GM23248 (cell line): Measurements from ENCODE around the gene MAP3K4. TPM values are rescaled to one million over a fixed set of nuclear protein-coding genes. Genes with fewer than 3 reads are reported as not detected.
A peak's percentile ranks its signal among the peaks of the same experiment; 100 is the strongest.

Source experiments
- DNase-seq: peaks from one replicate; pipeline ENCODE4 v3.0.0-alpha.2; 2015
- H2AFZ ChIP-seq: fragments of 200-600 bp; sonication (generic); 2 replicates; pipeline ENCODE4 v1.6.1; 2016; ENCODE audit warnings: antibody characterized with exemption
- H3F3A ChIP-seq: fragments of 200-600 bp; sonication (generic); 2 replicates; pipeline ENCODE4 v1.6.1; 2016; ENCODE audit warnings: mild to moderate bottlenecking, antibody characterized with exemption, mixed run types; ENCODE audit not compliant: insufficient read depth
- H3K27ac ChIP-seq: fragments of 200-600 bp; sonication (generic); 2 replicates; pipeline ENCODE4 v1.5.1; 2016; ENCODE audit warnings: mild to moderate bottlenecking
- H3K27me3 ChIP-seq: fragments of 200-600 bp; sonication (generic); replicated peaks from 2 replicates; pipeline ENCODE4 v1.6.1; 2016; ENCODE audit warnings: mild to moderate bottlenecking; ENCODE audit not compliant: insufficient read depth
- H3K36me3 ChIP-seq: fragments of 200-600 bp; sonication (generic); 2 replicates; pipeline ENCODE4 v1.6.1; 2016; ENCODE audit warnings: low read depth, mild to moderate bottlenecking
- H3K4me1 ChIP-seq: fragments of 200-600 bp; sonication (generic); 2 replicates; pipeline ENCODE4 v1.6.1; 2016; ENCODE audit warnings: mild to moderate bottlenecking; ENCODE audit not compliant: insufficient read depth
- H3K4me2 ChIP-seq: fragments of 200-600 bp; sonication (generic); one replicate; pipeline ENCODE4 v1.6.1; 2016; ENCODE audit warnings: mild to moderate bottlenecking; ENCODE audit not compliant: unreplicated experiment
- H3K4me3 ChIP-seq: fragments of 200-600 bp; sonication (generic); 2 replicates; pipeline ENCODE4 v1.5.1; 2016; ENCODE audit warnings: mild to moderate bottlenecking
- H3K79me2 ChIP-seq: fragments of 200-600 bp; sonication (generic); 2 replicates; pipeline ENCODE4 v1.6.1; 2016; ENCODE audit warnings: mild to moderate bottlenecking; ENCODE audit not compliant: insufficient read depth
- H3K9ac ChIP-seq: fragments of 200-600 bp; sonication (generic); 2 replicates; pipeline ENCODE4 v1.6.1; 2016; ENCODE audit warnings: mild to moderate bottlenecking
- H3K9me2 ChIP-seq: fragments of 200-600 bp; sonication (generic); 2 replicates; pipeline ENCODE4 v1.6.1; 2016; ENCODE audit warnings: mixed run types, mild to moderate bottlenecking, moderate library complexity; ENCODE audit not compliant: insufficient read depth
- H3K9me3 ChIP-seq: fragments of 200-600 bp; sonication (generic); one replicate; pipeline ENCODE4 v1.6.1; 2017; ENCODE audit warnings: low read depth
- H4K20me1 ChIP-seq: fragments of 200-600 bp; sonication (generic); 2 replicates; pipeline ENCODE4 v1.6.0; 2016; ENCODE audit not compliant: insufficient read depth
- EZH2 ChIP-seq: fragments of 200-600 bp; sonication (generic); IDR thresholded peaks from 2 replicates; pipeline ENCODE4 v1.6.1; 2018; ENCODE audit warnings: antibody characterized with exemption, mild to moderate bottlenecking; ENCODE audit not compliant: insufficient read depth, poor library complexity, severe bottlenecking
- EZH2phosphoT487 ChIP-seq: fragments of 200-600 bp; sonication (generic); IDR thresholded peaks from 2 replicates; pipeline ENCODE4 v1.6.1; 2018; ENCODE audit warnings: antibody characterized with exemption, moderate library complexity, mild to moderate bottlenecking, low read depth; ENCODE audit not compliant: insufficient read depth
- WGBS, 2 experiments: methylation state at CpG; one replicate each; pipeline ENCODE4 v1.1.6; 2015 to 2017; ENCODE audit warnings: low lambda C conversion rate in 2 of 2, low coverage in 1 of 2; ENCODE audit errors: missing lambda C conversion rate in 2 of 2; 5-methylcytosine and 5-hydroxymethylcytosine counted together
- in situ Hi-C: fragments of 300-500 bp; cut with MboI; formaldehyde crosslinking; loops from 2 replicates; pipeline ENCODE4 v1.15.0; 2020
- polyA plus RNA-seq: library from polyadenylated mRNA; unstranded; fragments of >200 nt; fragmentation: Nextera tagmentation; extraction: Ambion mirVana; gene quantifications from 2 replicates; pipeline ENCODE4 v1.2.1, GENCODE V29; 2016
- total RNA-seq: library from RNA; depleted of rRNA; stranded (reverse); fragments of >200 nt; shearing (Covaris generic); gene quantifications from 2 replicates; pipeline ENCODE4 v1.2.3, GENCODE V29; 2014

MAP3K4 gene
- total and polyA plus RNA-seq, 2 experiments from 2014 or later: 13.0 to 26.2 TPM

DNA sequence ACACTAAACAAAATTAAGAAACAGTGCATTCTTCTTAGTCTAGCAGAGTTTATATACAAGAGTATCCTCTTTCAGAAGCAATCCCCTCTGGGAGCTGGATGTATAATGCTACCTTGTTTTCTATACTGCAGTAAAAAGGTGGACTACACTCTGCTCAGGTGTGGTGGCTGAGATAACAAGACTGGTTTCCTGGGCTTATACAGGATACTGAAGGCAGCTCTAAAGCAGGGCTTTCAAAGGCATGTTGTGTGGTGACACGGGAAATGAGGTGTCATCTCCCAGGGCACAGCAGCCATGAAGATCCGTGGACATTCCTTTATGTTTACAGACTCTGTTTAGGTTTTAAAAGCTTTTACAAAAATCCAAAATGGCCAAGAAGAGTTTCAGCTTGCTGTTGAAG is 136.7 kb downstream of the MAP3K4 start:
- H3K9ac ChIP-seq: no peak overlapping the region
- in situ Hi-C loops: no loop called here

DNA sequence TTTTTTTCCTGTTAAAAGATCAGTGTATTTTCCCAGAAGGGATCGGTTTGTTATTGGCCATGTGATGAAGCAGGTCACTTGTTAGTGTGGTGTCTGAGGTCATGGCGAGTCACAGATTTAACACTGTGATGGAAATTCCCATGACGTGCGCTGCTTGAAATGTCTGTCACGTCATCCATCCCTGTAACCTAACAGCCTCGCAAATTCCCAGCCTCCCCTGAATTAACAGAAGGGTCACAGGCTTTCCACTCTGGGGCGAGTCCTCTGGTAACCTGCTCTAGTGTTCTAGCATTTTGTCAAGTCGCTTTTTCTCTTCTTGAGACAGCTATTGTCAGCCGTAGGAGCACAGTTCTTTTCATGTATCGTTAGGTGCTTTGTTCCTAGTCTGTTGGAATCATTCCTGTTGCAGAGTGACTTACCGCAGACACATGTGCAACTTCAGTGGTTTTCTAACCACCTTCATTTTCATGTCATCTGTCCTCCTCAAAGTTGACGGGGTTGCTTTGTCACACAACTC is 137.2 kb downstream of the MAP3K4 start:
- in situ Hi-C loops: no loop called here
- no peak for TF ChIP-seq EZH2phosphoT487
- Histone ChIP-seq H4K20me1 (no peaks in the 10 kb centered on the region), H3K9ac (no peak overlapping the region), H2AFZ (no peak overlapping the region), H3K27me3 (no peaks in the 10 kb centered on the region), H3K27ac (no peak overlapping the region), H3F3A (peaks cover 25% of the 10 kb centered on the region), H3K9me3 (no peaks in the 10 kb centered on the region), H3K36me3 (peaks cover 16% of the 10 kb centered on the region; the same call in 1 of the 2 replicates), H3K4me1 (no peaks in the 10 kb centered on the region), H3K4me2 (no peak overlapping the region), H3K79me2 (peaks cover 52% of the 10 kb centered on the region), H3K9me2 (no peaks in the 10 kb centered on the region), H3K4me3 (no peak overlapping the region)
- WGBS, 2 experiments: 80 to 84% methylated on average over 12 of the region's 12 CpGs
- peak; percentile 61 for DNase-seq

More for the DNA sequence above, 136.7 kb downstream of the MAP3K4 start:
- H4K20me1 ChIP-seq: no peaks in the 10 kb centered on the region
- no peak overlapping the region for H3K4me2 ChIP-seq
- H3K27me3 ChIP-seq: no peaks in the 10 kb centered on the region
- WGBS, 2 experiments: 97 to 100% methylated on average over 2 of the region's 2 CpGs
- H3K79me2 ChIP-seq: peaks cover 57% of the 10 kb centered on the region
- no peaks in the 10 kb centered on the region for H3K9me2 ChIP-seq
- H3K9me3 ChIP-seq: peaks cover 3% of the 10 kb centered on the region
- no peak for DNase-seq
- TF ChIP-seq EZH2phosphoT487 (no peak), EZH2 (no peak)
- no peak overlapping the region for H2AFZ ChIP-seq
- no peak overlapping the region for H3K4me3 ChIP-seq
- peaks cover 22% of the 10 kb centered on the region for H3F3A ChIP-seq
- no peaks in the 10 kb centered on the region for H3K4me1 ChIP-seq
- H3K36me3 ChIP-seq: peaks cover 21% of the 10 kb centered on the region; the same call in 1 of the 2 replicates
- H3K27ac ChIP-seq: peak overlapping the region; percentile 27; the same call in 1 of the 2 replicates

DNA sequence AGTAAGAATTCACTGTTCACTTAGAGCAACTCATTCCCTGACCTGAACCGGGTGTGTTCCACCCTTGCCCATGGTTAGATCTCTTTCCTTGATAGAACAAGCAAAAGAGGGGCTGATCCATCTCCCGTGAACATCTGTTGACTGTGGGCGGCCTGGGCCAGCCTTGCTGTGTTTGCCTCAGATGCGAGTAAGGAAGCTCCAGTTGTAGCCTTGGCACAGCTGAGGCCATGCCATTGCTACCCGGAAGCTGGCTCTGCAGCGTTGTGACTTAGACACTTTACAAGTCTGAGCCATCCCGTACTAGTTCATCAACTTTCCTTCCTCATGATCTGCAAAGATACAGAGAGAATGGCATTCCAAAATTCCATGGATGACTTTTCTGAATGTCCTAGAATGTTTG is 139.0 kb downstream of the MAP3K4 start:
- in situ Hi-C loops: no loop called here

DNA sequence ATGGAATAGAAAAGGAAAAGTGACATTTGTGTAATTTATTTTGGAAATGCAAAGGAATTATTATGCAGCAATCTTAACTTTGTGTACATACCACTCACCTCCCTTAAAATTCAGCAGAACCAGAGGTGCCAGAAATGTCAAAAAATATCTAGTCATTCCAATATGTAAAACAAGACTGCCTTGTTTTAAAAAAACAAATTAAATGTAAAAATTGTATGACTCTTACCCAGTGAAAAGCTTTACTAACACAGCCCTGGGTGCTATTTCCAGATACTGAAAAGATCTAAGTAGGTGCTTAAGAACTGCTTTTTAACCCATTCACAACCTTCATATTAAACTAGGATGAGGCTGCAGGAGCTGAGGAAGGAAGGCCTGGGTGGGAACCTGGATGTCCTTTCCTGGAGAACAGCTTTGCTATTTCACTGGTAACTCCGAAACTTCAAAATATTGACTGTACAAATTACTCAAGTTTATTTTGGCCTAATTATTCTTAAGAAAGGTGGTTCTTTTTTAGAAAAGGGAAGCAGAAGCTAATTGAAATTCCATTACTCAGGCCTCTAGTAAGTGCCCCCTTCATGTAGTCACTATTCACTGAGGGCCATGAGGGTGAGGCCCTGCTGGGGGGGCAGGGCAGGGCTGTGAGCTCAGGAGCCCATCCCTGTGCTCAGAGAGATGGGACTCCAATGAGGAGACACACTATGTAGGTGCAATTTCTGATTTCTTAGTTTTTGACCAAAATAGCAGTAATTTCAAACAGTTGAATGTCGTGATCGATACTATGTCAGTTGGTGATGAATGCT is 139.6 kb downstream of the MAP3K4 start:
- Histone ChIP-seq H3K4me3 (no peak overlapping the region), H3K27ac (no peak overlapping the region), H2AFZ (no peak overlapping the region), H3K36me3 (peaks cover 9% of the 10 kb centered on the region; the same call in 1 of the 2 replicates), H4K20me1 (no peaks in the 10 kb centered on the region), H3K4me1 (no peaks in the 10 kb centered on the region), H3K9me2 (no peaks in the 10 kb centered on the region), H3K9ac (no peak overlapping the region), H3K4me2 (no peak overlapping the region), H3F3A (peaks cover 25% of the 10 kb centered on the region), H3K9me3 (no peaks in the 10 kb centered on the region), H3K79me2 (peaks cover 27% of the 10 kb centered on the region), H3K27me3 (no peaks in the 10 kb centered on the region)
- no peak for TF ChIP-seq EZH2
- TF ChIP-seq EZH2phosphoT487: no peak
- no peak for DNase-seq
- in situ Hi-C loops: no loop called here
- 98% methylated on average over 3 of the region's 3 CpGs for WGBS, 2 experiments

More for the DNA sequence above, 139.0 kb downstream of the MAP3K4 start:
- Histone ChIP-seq H3K4me1 (no peaks in the 10 kb centered on the region), H3K79me2 (peaks cover 33% of the 10 kb centered on the region), H3K9me3 (no peaks in the 10 kb centered on the region), H2AFZ (no peak overlapping the region), H3K36me3 (peaks cover 15% of the 10 kb centered on the region; the same call in 1 of the 2 replicates), H3K4me3 (no peak overlapping the region), H3K9me2 (no peaks in the 10 kb centered on the region), H3K4me2 (no peak overlapping the region), H3K27me3 (no peaks in the 10 kb centered on the region), H3F3A (peaks cover 31% of the 10 kb centered on the region), H4K20me1 (no peaks in the 10 kb centered on the region), H3K27ac (no peak overlapping the region), H3K9ac (no peak overlapping the region)
- 87 to 92% methylated on average over 7 of the region's 7 CpGs for WGBS, 2 experiments
- no peak for DNase-seq
- TF ChIP-seq EZH2 (no peak), EZH2phosphoT487 (no peak)
